Measurements from ENCODE around the gene TLL1.

TLL1 gene

GRCh38 chr4:165926307-165926706 is 53.3 kb downstream of the TLL1 start:
- TF ChIP-seq POLR2A (IDR thresholded peaks at IDR 0.05; ENCODE audit: low read length), result no peak
- TF ChIP-seq GATA1 (IDR thresholded peaks at IDR 0.05; ENCODE audit: low read depth, low read length), result no peak
- DNase-seq, result no peak

GRCh38 chr4:165927366-165927765 is 54.3 kb downstream of the TLL1 start:
- TF ChIP-seq POLR2A (IDR thresholded peaks at IDR 0.05; ENCODE audit: low read length) (no peak), GATA1 (IDR thresholded peaks at IDR 0.05; ENCODE audit: low read depth, low read length) (no peak)
- DNase-seq, result no peak

- DNase-seq, result no peak
- no peak for TF ChIP-seq POLR2A (IDR thresholded peaks at IDR 0.05; ENCODE audit: low read length)
- TF ChIP-seq GATA1 (IDR thresholded peaks at IDR 0.05; ENCODE audit: low read depth, low read length), result no peak
Measured at GRCh38 chr4:165927815-165928214, 54.8 kb downstream of the TLL1 start.

- no peak for DNase-seq
- TF ChIP-seq POLR2A (IDR thresholded peaks at IDR 0.05; ENCODE audit: low read length), result no peak
- TF ChIP-seq GATA1 (IDR thresholded peaks at IDR 0.05; ENCODE audit: low read depth, low read length), result no peak
Measured at GRCh38 chr4:165928601-165929000, 55.6 kb downstream of the TLL1 start.

- TF ChIP-seq POLR2A (IDR thresholded peaks at IDR 0.05; ENCODE audit: low read length) (no peak), GATA1 (IDR thresholded peaks at IDR 0.05; ENCODE audit: low read depth, low read length) (no peak)
Measured at GRCh38 chr4:165929662-165930061, 56.6 kb downstream of the TLL1 start.

GRCh38 chr4:165931741-165932140 is 58.7 kb downstream of the TLL1 start:
- no peak for DNase-seq
- TF ChIP-seq GATA1 (IDR thresholded peaks at IDR 0.05; ENCODE audit: low read depth, low read length) (no peak), POLR2A (IDR thresholded peaks at IDR 0.05; ENCODE audit: low read length) (no peak)

More at GRCh38 chr4:165929662-165930061, 56.6 kb downstream of the TLL1 start:
- no peak for DNase-seq

- TF ChIP-seq GATA1 (IDR thresholded peaks at IDR 0.05; ENCODE audit: low read depth, low read length) (no peak), POLR2A (IDR thresholded peaks at IDR 0.05; ENCODE audit: low read length) (no peak)
- DNase-seq, result no peak
Measured at GRCh38 chr4:165944900-165945299, 71.9 kb downstream of the TLL1 start.

GRCh38 chr4:165945991-165946390 is 73.0 kb downstream of the TLL1 start:
- no peak for DNase-seq
- TF ChIP-seq POLR2A (IDR thresholded peaks at IDR 0.05; ENCODE audit: low read length), result no peak
- TF ChIP-seq GATA1 (IDR thresholded peaks at IDR 0.05; ENCODE audit: low read depth, low read length), result no peak

GRCh38 chr4:165947019-165947418 is 74.0 kb downstream of the TLL1 start:
- no peak for TF ChIP-seq GATA1 (IDR thresholded peaks at IDR 0.05; ENCODE audit: low read depth, low read length)
- no peak for TF ChIP-seq POLR2A (IDR thresholded peaks at IDR 0.05; ENCODE audit: low read length)
- no peak for DNase-seq

- no peak for TF ChIP-seq GATA1 (IDR thresholded peaks at IDR 0.05; ENCODE audit: low read depth, low read length)
- no peak for TF ChIP-seq POLR2A (IDR thresholded peaks at IDR 0.05; ENCODE audit: low read length)
- no peak for DNase-seq
Measured at GRCh38 chr4:165953181-165953580, 80.1 kb downstream of the TLL1 start.

- no peak for DNase-seq
- no peak for TF ChIP-seq GATA1 (IDR thresholded peaks at IDR 0.05; ENCODE audit: low read depth, low read length)
Measured at GRCh38 chr4:165963621-165964020, 90.6 kb downstream of the TLL1 start.

GRCh38 chr4:165964591-165964990 is 91.6 kb downstream of the TLL1 start:
- no peak for DNase-seq
- no peak for TF ChIP-seq GATA1 (IDR thresholded peaks at IDR 0.05; ENCODE audit: low read depth, low read length)
- no peak for TF ChIP-seq POLR2A (IDR thresholded peaks at IDR 0.05; ENCODE audit: low read length)

- no peak for DNase-seq
- no peak for TF ChIP-seq GATA1 (IDR thresholded peaks at IDR 0.05; ENCODE audit: low read depth, low read length)
- no peak for TF ChIP-seq POLR2A (IDR thresholded peaks at IDR 0.05; ENCODE audit: low read length)
Measured at GRCh38 chr4:165965503-165965902, 92.5 kb downstream of the TLL1 start.

GRCh38 chr4:165966833-165967232 is 93.8 kb downstream of the TLL1 start:
- TF ChIP-seq GATA1 (IDR thresholded peaks at IDR 0.05; ENCODE audit: low read depth, low read length), result no peak
- no peak for TF ChIP-seq POLR2A (IDR thresholded peaks at IDR 0.05; ENCODE audit: low read length)

GRCh38 chr4:165967486-165967885 is 94.4 kb downstream of the TLL1 start:
- no peak for DNase-seq
- no peak for TF ChIP-seq GATA1 (IDR thresholded peaks at IDR 0.05; ENCODE audit: low read depth, low read length)
- TF ChIP-seq POLR2A (IDR thresholded peaks at IDR 0.05; ENCODE audit: low read length), result no peak

More at GRCh38 chr4:165966833-165967232, 93.8 kb downstream of the TLL1 start:
- no peak for DNase-seq

All from erythroblast (primary cell).